Astrocyte of the spinal cord (primary cell): Measurements from ENCODE around the gene RIPPLY2.
"Not testable (repeated sequence)": the region's sequence is repeated elsewhere in the genome, so short reads cannot be mapped to it uniquely, and the experiment has no call there.

Experiments
- DNase-seq: peaks from one replicate; pipeline ENCODE4 v3.0.0; 2011; ENCODE audit warnings: low read depth, low spot score
- H3K4me3 ChIP-seq: 2 replicates; pipeline ENCODE4 v1.5.1; 2011; ENCODE audit warnings: low read depth, mild to moderate bottlenecking, low read length, moderate library complexity
- in situ Hi-C: cut with HindIII; loops from 2 replicates; pipeline ENCODE4 v1.10.0; 2017; ENCODE audit warnings: low sequenced_read_pairs
- TF ChIP-seq, protein P1 (sequence below): IDR thresholded peaks from 2 replicates; pipeline ENCODE4 v1.5.1; 2012; ENCODE audit warnings: low read depth, mild to moderate bottlenecking, low read length, inconsistent platforms

Gene RIPPLY2

DNA sequence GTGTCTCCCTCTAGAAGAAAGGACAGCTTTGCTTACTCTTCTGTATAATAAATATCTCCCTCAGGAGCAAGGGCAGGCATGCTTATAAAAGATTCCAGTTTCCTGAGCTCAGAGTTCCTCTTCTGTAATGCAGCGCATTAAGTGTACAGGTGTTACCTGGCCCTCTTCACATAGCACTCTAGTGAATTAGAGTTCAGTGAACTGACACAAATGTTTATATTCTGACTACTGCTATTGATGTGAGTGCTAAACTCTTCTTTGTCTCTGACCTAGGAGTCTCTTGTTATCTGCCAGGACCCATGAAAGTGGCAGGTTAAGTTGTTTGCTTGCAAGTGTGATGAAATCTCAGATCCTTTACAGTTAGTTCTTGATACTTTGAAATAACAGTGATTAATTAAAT lies 39.9 kb downstream of the RIPPLY2 start:
- TF ChIP-seq, protein P1, sequence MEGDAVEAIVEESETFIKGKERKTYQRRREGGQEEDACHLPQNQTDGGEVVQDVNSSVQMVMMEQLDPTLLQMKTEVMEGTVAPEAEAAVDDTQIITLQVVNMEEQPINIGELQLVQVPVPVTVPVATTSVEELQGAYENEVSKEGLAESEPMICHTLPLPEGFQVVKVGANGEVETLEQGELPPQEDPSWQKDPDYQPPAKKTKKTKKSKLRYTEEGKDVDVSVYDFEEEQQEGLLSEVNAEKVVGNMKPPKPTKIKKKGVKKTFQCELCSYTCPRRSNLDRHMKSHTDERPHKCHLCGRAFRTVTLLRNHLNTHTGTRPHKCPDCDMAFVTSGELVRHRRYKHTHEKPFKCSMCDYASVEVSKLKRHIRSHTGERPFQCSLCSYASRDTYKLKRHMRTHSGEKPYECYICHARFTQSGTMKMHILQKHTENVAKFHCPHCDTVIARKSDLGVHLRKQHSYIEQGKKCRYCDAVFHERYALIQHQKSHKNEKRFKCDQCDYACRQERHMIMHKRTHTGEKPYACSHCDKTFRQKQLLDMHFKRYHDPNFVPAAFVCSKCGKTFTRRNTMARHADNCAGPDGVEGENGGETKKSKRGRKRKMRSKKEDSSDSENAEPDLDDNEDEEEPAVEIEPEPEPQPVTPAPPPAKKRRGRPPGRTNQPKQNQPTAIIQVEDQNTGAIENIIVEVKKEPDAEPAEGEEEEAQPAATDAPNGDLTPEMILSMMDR, result no peak
- in situ Hi-C loops, result no loop called here
- H3K4me3 ChIP-seq, result no peak overlapping the region
- no peak for DNase-seq

DNA sequence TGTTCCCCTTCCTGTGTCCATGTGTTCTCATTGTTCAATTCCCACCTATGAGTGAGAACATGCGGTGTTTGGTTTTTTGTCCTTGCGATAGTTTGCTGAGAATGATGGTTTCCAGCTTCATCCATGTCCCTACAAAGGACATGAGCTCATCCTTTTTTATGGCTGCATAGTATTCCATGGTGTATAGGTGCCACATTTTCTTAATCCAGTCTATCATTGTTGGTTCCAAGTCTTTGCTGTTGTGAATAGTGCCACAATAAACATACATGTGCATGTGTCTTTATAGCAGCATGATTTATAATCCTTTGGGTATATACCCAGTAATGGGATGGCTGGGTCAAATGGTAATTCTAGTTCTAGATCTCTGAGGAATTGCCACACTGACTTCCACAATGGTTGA lies 43.9 kb downstream of the RIPPLY2 start:
- DNase-seq, H3K4me3 ChIP-seq, in situ Hi-C loops: not testable (repeated sequence)

DNA sequence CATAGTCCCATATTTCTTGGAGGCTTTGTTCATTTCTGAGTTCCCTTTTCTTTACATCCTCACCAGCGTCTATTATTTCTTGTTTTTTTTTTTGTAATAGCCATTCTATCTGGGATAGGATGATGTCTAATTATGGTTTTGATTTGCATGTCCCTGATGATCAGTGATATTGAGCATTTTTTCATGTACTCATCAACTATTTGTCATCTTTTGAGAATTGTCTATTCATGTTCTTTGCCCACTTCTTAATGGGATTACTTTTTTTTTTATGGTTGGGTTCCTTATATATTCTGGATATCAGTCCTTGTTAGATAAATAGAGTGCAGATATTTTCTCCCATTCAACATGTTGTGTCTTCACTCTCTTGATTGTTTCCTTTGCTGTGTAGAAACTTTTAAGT lies 48.5 kb downstream of the RIPPLY2 start:
- TF ChIP-seq, protein P1, result no peak
- no peak overlapping the region for H3K4me3 ChIP-seq
- in situ Hi-C loops, result no loop called here
- DNase-seq, result no peak

DNA sequence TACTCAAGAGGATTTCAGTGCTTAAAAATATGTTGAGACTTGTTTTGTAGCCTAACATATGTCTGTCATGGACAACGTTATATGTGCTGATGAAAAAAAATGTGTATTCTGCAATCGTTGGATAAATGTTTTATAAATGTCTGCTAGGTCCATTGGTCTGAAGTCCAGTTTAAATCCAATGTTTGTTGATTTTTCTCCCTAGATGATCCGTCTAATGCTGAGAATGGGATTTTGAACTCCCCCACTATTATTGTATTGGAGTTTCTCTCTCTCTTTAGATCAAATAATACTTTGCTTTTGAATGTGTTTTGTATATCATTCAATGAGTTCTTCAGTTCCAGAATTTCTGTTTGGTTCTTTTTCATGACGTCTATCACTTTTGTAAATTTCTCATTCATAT lies 51.2 kb downstream of the RIPPLY2 start:
- TF ChIP-seq, protein P1, result no peak
- H3K4me3 ChIP-seq, result no peak overlapping the region
- in situ Hi-C loops, result no loop called here
- DNase-seq, result no peak

DNA sequence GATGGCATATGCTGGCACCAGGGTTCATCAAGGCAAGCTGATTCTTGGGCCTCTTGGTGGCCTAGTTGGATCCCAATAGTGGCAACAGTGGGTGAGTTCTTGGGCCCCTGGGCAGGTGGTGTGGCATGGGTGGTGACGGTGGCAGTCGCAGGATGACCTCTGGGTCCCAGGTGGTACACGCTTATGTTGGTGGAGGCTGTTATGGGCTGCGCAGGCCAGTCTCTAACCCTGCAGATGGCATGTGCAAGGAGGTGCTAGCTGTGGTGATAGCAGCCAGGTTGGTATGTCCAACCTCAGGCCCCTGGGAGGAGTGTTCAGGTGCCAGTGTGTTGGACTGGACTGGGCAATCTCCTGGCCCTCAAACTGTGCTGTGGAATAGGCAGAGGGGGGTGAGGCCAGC lies 52.5 kb downstream of the RIPPLY2 start:
- H3K4me3 ChIP-seq, result no peak overlapping the region
- in situ Hi-C loops, result no loop called here
- DNase-seq, result no peak
- TF ChIP-seq, protein P1, result no peak
